WTC11 (cell line): Measurements from ENCODE around the gene THAP9. TPM values are rescaled to one million over a fixed set of nuclear protein-coding genes. Genes with fewer than 3 reads are reported as not detected.
"Not testable (repeated sequence)": the region's sequence is repeated elsewhere in the genome, so short reads cannot be mapped to it uniquely, and the experiment has no call there.

ENCODE experiments used
- ATAC-seq: fragments of 200-7000 bp; cut with Tn5 transposase; 2 replicates; pipeline ENCODE4 v1.10.0; 2021; ENCODE audit warnings: mild to moderate bottlenecking, moderate library complexity
- CTCF ChIA-PET: fragments of 300-600 bp; sonication (Branson Sonifier 250); formaldehyde crosslinking; loops from one replicate; lab custom pipeline; 2021; ENCODE audit warnings: antibody characterized with exemption; lab: Charles Lee
- POLR2A ChIA-PET: fragments of 350-600 bp; sonication (Branson Sonifier 250); formaldehyde crosslinking; loops from one replicate; lab custom pipeline; 2021; ENCODE audit warnings: antibody characterized with exemption; lab: Charles Lee
- DNase-seq: peaks from one replicate; pipeline ENCODE4 v3.0.0; 2021; ENCODE audit warnings: low spot score
- H3K27ac Mint-ChIP-seq: 2 replicates; pipeline ENCODE4 v1.8.0; 2021; ENCODE audit warnings: mixed read lengths
- H3K27me3 Mint-ChIP-seq: 2 replicates; pipeline ENCODE4 v1.8.0; 2021; ENCODE audit warnings: low read depth, mild to moderate bottlenecking, moderate library complexity, mixed read lengths
- H3K36me3 Mint-ChIP-seq: 2 replicates; pipeline ENCODE4 v1.8.0; 2021; ENCODE audit warnings: mixed read lengths
- H3K4me1 Mint-ChIP-seq: 2 replicates; pipeline ENCODE4 v1.8.0; 2022; ENCODE audit warnings: mixed read lengths
- H3K4me3 Mint-ChIP-seq: 2 replicates; pipeline ENCODE4 v1.8.0; 2021; ENCODE audit warnings: mild to moderate bottlenecking, moderate library complexity, mixed read lengths
- H3K9me3 Mint-ChIP-seq: 2 replicates; pipeline ENCODE4 v1.8.0; 2021; ENCODE audit warnings: mixed read lengths
- ATF2 ChIP-seq: sonication (generic); formaldehyde crosslinking; IDR thresholded peaks from 2 replicates; pipeline ENCODE4 v1.8.1; 2022; ENCODE audit warnings: low read depth, missing genetic modification reagents, borderline replicate concordance
- EMX1 ChIP-seq: fragments of 250-450 bp; sonication (Bioruptor Pico); IDR thresholded peaks from 2 replicates; pipeline ENCODE4 v1.8.0; 2021; ENCODE audit warnings: mild to moderate bottlenecking
- ETV6 ChIP-seq: sonication (generic); formaldehyde crosslinking; IDR thresholded peaks from 2 replicates; pipeline ENCODE4 v1.8.1; 2022; ENCODE audit warnings: mild to moderate bottlenecking, missing genetic modification reagents
- FOXJ3 ChIP-seq: sonication (generic); formaldehyde crosslinking; IDR thresholded peaks from 2 replicates; pipeline ENCODE4 v1.9.0; 2021; ENCODE audit warnings: missing genetic modification reagents, mild to moderate bottlenecking, borderline replicate concordance
- GABPB1 ChIP-seq: sonication (generic); formaldehyde crosslinking; IDR thresholded peaks from 2 replicates; pipeline ENCODE4 v1.8.1; 2023; ENCODE audit warnings: mild to moderate bottlenecking, missing genetic modification reagents
- GRHL2 ChIP-seq: fragments of 250-450 bp; sonication (Bioruptor Pico); IDR thresholded peaks from 2 replicates; pipeline ENCODE4 v1.8.0; 2022; ENCODE audit warnings: mild to moderate bottlenecking, moderate library complexity; ENCODE audit not compliant: insufficient replicate concordance, severe bottlenecking
- GTF2I ChIP-seq: fragments of 250-450 bp; sonication (Bioruptor Pico); conservative IDR thresholded peaks from 2 replicates; pipeline ENCODE4 v1.4.0; 2021; ENCODE audit warnings: mild to moderate bottlenecking
- HMGA2 ChIP-seq: fragments of 250-450 bp; sonication (Bioruptor Pico); IDR thresholded peaks from 2 replicates; pipeline ENCODE4 v1.4.0; 2021; ENCODE audit warnings: mild to moderate bottlenecking, moderate library complexity
- IRF2 ChIP-seq: sonication (generic); formaldehyde crosslinking; IDR thresholded peaks from 2 replicates; pipeline ENCODE4 v1.8.0; 2022; ENCODE audit warnings: low read depth, missing genetic modification reagents, borderline replicate concordance
- NFE2L1 ChIP-seq: sonication (generic); formaldehyde crosslinking; IDR thresholded peaks from 2 replicates; pipeline ENCODE4 v1.8.1; 2023; ENCODE audit warnings: missing genetic modification reagents
- NR2C2 ChIP-seq: sonication (generic); formaldehyde crosslinking; IDR thresholded peaks from 2 replicates; pipeline ENCODE4 v1.8.0; 2022; ENCODE audit warnings: mild to moderate bottlenecking, missing genetic modification reagents
- RELA ChIP-seq: sonication (generic); formaldehyde crosslinking; IDR thresholded peaks from 2 replicates; pipeline ENCODE4 v1.8.1; 2022; ENCODE audit warnings: missing genetic modification reagents, mild to moderate bottlenecking, borderline replicate concordance
- SMAD3 ChIP-seq: sonication (generic); formaldehyde crosslinking; IDR thresholded peaks from 2 replicates; pipeline ENCODE4 v1.8.0; 2022; ENCODE audit warnings: missing genetic modification reagents, mild to moderate bottlenecking, borderline replicate concordance
- SMAD4 ChIP-seq: sonication (generic); formaldehyde crosslinking; IDR thresholded peaks from 2 replicates; pipeline ENCODE4 v1.8.0; 2022; ENCODE audit warnings: mild to moderate bottlenecking, missing genetic modification reagents
- SOX15 ChIP-seq: fragments of 250-450 bp; sonication (Bioruptor Pico); IDR thresholded peaks from 2 replicates; pipeline ENCODE4 v1.9.0; 2021; ENCODE audit warnings: mild to moderate bottlenecking
- TP53 ChIP-seq: sonication (generic); formaldehyde crosslinking; IDR thresholded peaks from 2 replicates; pipeline ENCODE4 v1.8.1; 2023; ENCODE audit warnings: mild to moderate bottlenecking, missing genetic modification reagents
- ZBTB21 ChIP-seq: sonication (generic); formaldehyde crosslinking; IDR thresholded peaks from 2 replicates; pipeline ENCODE4 v1.8.1; 2023; ENCODE audit warnings: mild to moderate bottlenecking, missing genetic modification reagents, borderline replicate concordance
- ZBTB43 ChIP-seq: sonication (generic); formaldehyde crosslinking; IDR thresholded peaks from 2 replicates; pipeline ENCODE4 v1.8.1; 2023; ENCODE audit warnings: mild to moderate bottlenecking, missing genetic modification reagents
- ZNF317 ChIP-seq: sonication (generic); formaldehyde crosslinking; IDR thresholded peaks from 2 replicates; pipeline ENCODE4 v1.8.1; 2023; ENCODE audit warnings: low read depth, mild to moderate bottlenecking, moderate library complexity, missing genetic modification reagents, borderline replicate concordance
- ZNF671 ChIP-seq: fragments of 250-450 bp; sonication (Bioruptor Pico); IDR thresholded peaks from 2 replicates; pipeline ENCODE4 v1.8.0; 2021; ENCODE audit warnings: mild to moderate bottlenecking
- ZSCAN18 ChIP-seq: fragments of 250-450 bp; sonication (Bioruptor Pico); IDR thresholded peaks from 2 replicates; pipeline ENCODE4 v2.1.2; 2022; ENCODE audit warnings: mild to moderate bottlenecking, moderate library complexity
- total RNA-seq: library from RNA; stranded (reverse); gene quantifications from 3 replicates; pipeline ENCODE4 v1.2.3, GENCODE V29; 2021

Gene THAP9
- total RNA-seq, 1 experiment from 2014 or later = 17.7 TPM

GRCh38 chr4:82851885-82852750, 48.4 kb upstream of the THAP9 start (continued):
- TF ChIP-seq ETV6 (CRISPR knock-in tag) = no peak
- TF ChIP-seq ATF2 (CRISPR knock-in tag) = no peak
- no peak for TF ChIP-seq ZNF317
- TF ChIP-seq FOXJ3 (CRISPR knock-in tag) = no peak
- no peak for TF ChIP-seq EMX1 (CRISPR knock-in tag)
- TF ChIP-seq IRF2 (CRISPR knock-in tag) = no peak
- TF ChIP-seq HMGA2 (CRISPR knock-in tag) = no peak
- TF ChIP-seq, all 79 proteins: peak for 0

GRCh38 chr4:82852751-82853285, 47.7 kb upstream of the THAP9 start:
- CTCF ChIA-PET = interaction anchor here (0.6 to 1.6 kb wide), 15 partner anchors 9 to 427 kb away, joined by 3 to 10 read pairs (median 5); partner anchors contain the start of genes COPS4, SCD5 and THAP9
- H3K4me1 Mint-ChIP-seq = no peaks in the 10 kb centered on the region
- POLR2A ChIA-PET = interaction anchor here (0.5 to 1.0 kb wide), 2 partner anchors 9 to 182 kb away, joined by 3 read pairs; partner anchors contain the start of gene COPS4

GRCh38 chr4:82860487-82860886, 40.0 kb upstream of the THAP9 start:
- H3K27me3 Mint-ChIP-seq, H3K9me3 Mint-ChIP-seq, POLR2A ChIA-PET, CTCF ChIA-PET, ATAC-seq, H3K27ac Mint-ChIP-seq, H3K4me1 Mint-ChIP-seq, DNase-seq, H3K4me3 Mint-ChIP-seq: not testable (repeated sequence)
- H3K36me3 Mint-ChIP-seq = peaks cover 53% of the 10 kb centered on the region

More at GRCh38 chr4:82852751-82853285, 47.7 kb upstream of the THAP9 start:
- no peaks in the 10 kb centered on the region for H3K27me3 Mint-ChIP-seq
- H3K27ac Mint-ChIP-seq = no peak overlapping the region; the same call in 1 of the 2 replicates
- H3K9me3 Mint-ChIP-seq = no peaks in the 10 kb centered on the region
- DNase-seq (no peak), ATAC-seq (no peak)
- peaks cover 68% of the 10 kb centered on the region for H3K36me3 Mint-ChIP-seq
- no peak for TF ChIP-seq NR2C2 (CRISPR knock-in tag)
- TF ChIP-seq RELA (CRISPR knock-in tag) = no peak
- no peak for TF ChIP-seq ZSCAN18 (CRISPR knock-in tag)
- TF ChIP-seq TP53 (CRISPR knock-in tag) = no peak
- no peak for TF ChIP-seq SMAD4 (CRISPR knock-in tag)
- TF ChIP-seq SMAD3 = no peak
- no peak for TF ChIP-seq GRHL2 (CRISPR knock-in tag)
- TF ChIP-seq ZNF671 = no peak
- no peak for TF ChIP-seq SOX15 (CRISPR knock-in tag)
- no peak for TF ChIP-seq NFE2L1 (CRISPR knock-in tag)
- no peak for TF ChIP-seq ZBTB21 (CRISPR knock-in tag)
- H3K4me3 Mint-ChIP-seq = no peak overlapping the region

- H3K4me1 Mint-ChIP-seq = no peaks in the 10 kb centered on the region
- no peak for ATAC-seq
- ChIA-PET POLR2A (interaction anchor here (0.7 kb wide), 2 partner anchors 9 to 209 kb away, joined by 3 to 5 read pairs; no protein-coding TSS in a partner anchor), CTCF (interaction anchor here (1.7 kb wide), 1 partner anchor 9 kb away, joined by 10 read pairs; no protein-coding TSS in a partner anchor)
- DNase-seq = no peak
- no peaks in the 10 kb centered on the region for H3K9me3 Mint-ChIP-seq
- H3K4me3 Mint-ChIP-seq = no peak overlapping the region
- TF ChIP-seq GTF2I (no peak), GABPB1 (CRISPR knock-in tag) (no peak), ZBTB43 (CRISPR knock-in tag) (no peak)
- H3K27me3 Mint-ChIP-seq = no peaks in the 10 kb centered on the region
- H3K27ac Mint-ChIP-seq = no peak overlapping the region
- H3K36me3 Mint-ChIP-seq = peaks cover 54% of the 10 kb centered on the region
Observed at GRCh38 chr4:82861529-82861928, 39.0 kb upstream of the THAP9 start.
